ENCODE measurements around the gene CD74. TPM values are rescaled to one million over a fixed set of nuclear protein-coding genes. Genes with fewer than 3 reads are reported as not detected.

Gene CD74
- total and polyA plus RNA-seq, 2 of the 8 experiments (the other 6 are each of a cell fraction or from before 2014, with no cell fraction given) = 45.9 to 61.0 TPM

- Histone ChIP-seq H2AK5ac (ENCODE audit: low read depth, low read length) (no peak overlapping the region), H4K5ac (ENCODE audit: insufficient read length, low read depth, low read length) (no peak overlapping the region), H3K56ac (replicated peaks; ENCODE audit: insufficient read length, low read depth, low read length) (no peak overlapping the region), H3K23me2 (ENCODE audit: low read depth, low read length) (no peaks in the 10 kb centered on the region), H2AFZ (ENCODE audit: low read length) (peak overlapping the region; percentile 95), H3K4me2 (ENCODE audit: insufficient read depth in 1 of 2, low read depth in 2 of 2, low read length in 2 of 2) (no peak overlapping the region; a peak in 1 of 4 replicates), H3K79me2 (ENCODE audit: control insufficient read depth in 1 of 2, insufficient read depth in 2 of 2, low read length in 2 of 2) (no peaks in the 10 kb centered on the region), H4K8ac (ENCODE audit: extremely low read depth, insufficient read depth, low read length) (peak overlapping the region; percentile 76; the same call in 1 of the 2 replicates), H4K20me1 (replicated peaks in 1 of 2; ENCODE audit: control insufficient read depth in 1 of 2, insufficient read depth in 2 of 2, low read length in 2 of 2) (no peaks in the 10 kb centered on the region), H2BK12ac (ENCODE audit: low read depth, low read length) (peak overlapping the region; percentile 97), H3K27ac (ENCODE audit: low read depth, low read length) (peak overlapping the region; percentile 45; the same call in 1 of the 2 replicates), H3K36me3 (ENCODE audit: control insufficient read depth in 2 of 4, insufficient read depth in 4 of 4, low read length in 3 of 4) (no peaks in the 10 kb centered on the region), H3K9me3 (ENCODE audit: insufficient read depth in 2 of 2, low read depth in 1 of 2, low read length in 1 of 2) (no peaks in the 10 kb centered on the region), H3K9ac (replicated peaks in 1 of 4; ENCODE audit: extremely low read depth in 1 of 4, low read depth in 3 of 4, low read length in 3 of 4) (no peak overlapping the region), H3K4me3 (ENCODE audit: extremely low read depth in 1 of 4, insufficient read depth in 2 of 4, low read depth in 3 of 4, low read length in 4 of 4) (no peak overlapping the region), H3K23ac (ENCODE audit: insufficient read length) (no peak overlapping the region), H3K4ac (replicated peaks; ENCODE audit: insufficient read length, low read depth, low read length) (peak overlapping the region; percentile 95), H3K27me3 (replicated peaks in 1 of 4; ENCODE audit: control insufficient read depth in 3 of 4, extremely low read depth in 1 of 4, insufficient read depth in 3 of 4, low read length in 3 of 4) (no peaks in the 10 kb centered on the region), H3K79me1 (ENCODE audit: low read depth, low read length) (no peaks in the 10 kb centered on the region), H3K4me1 (replicated peaks in 1 of 4; ENCODE audit: control insufficient read depth in 3 of 4, insufficient read depth in 4 of 4, low read length in 3 of 4) (peaks cover 0 to 9% (median 3%) of the 10 kb centered on the region in 4 experiments; a peak in 4 of 7 replicates), H2BK5ac (ENCODE audit: low read depth, low read length) (peak overlapping the region; percentile 87), H4K91ac (replicated peaks; ENCODE audit: insufficient read length, low read length) (peak overlapping the region; percentile 96), H2BK120ac (replicated peaks; ENCODE audit: low read depth, low read length) (peak overlapping the region; percentile 91), H3K14ac (ENCODE audit: insufficient read length) (no peak overlapping the region), H2BK20ac (ENCODE audit: low read length) (peak overlapping the region; percentile 99; the same call in 1 of the 2 replicates), H2BK15ac (ENCODE audit: low read length) (0 out of 2 replicates have a peak overlapping the region, but pooled peaks have one; percentile 46), H3K18ac (ENCODE audit: extremely low read depth, low read length) (peak overlapping the region; percentile 48; the same call in 1 of the 2 replicates)
- ChIA-PET POLR2A (ENCODE audit: partially characterized antibody) (interaction anchor here (0.6 to 5.2 kb wide), 3 partner anchors 9 to 103 kb away, joined by 4 to 51 read pairs (median 4); no protein-coding TSS in a partner anchor), CTCF (ENCODE audit: partially characterized antibody) (interaction anchor here (0.6 to 13.5 kb wide), 4 partner anchors 52 to 292 kb away, joined by 3 to 209 read pairs (median 3); no protein-coding TSS in a partner anchor)
- TF ChIP-seq POLR2A (IDR thresholded peaks at IDR 0.05; ENCODE audit: control extremely low read depth in 1 of 2, low read depth in 2 of 2, low read length in 2 of 2) = no peak
- TF ChIP-seq KDM5A (IDR thresholded peaks at IDR 0.05; ENCODE audit: low read length) = no peak
- TF ChIP-seq SP1 (IDR thresholded peaks at IDR 0.05; ENCODE audit: low read depth, low read length) = no peak
- TF ChIP-seq KDM4A (IDR thresholded peaks at IDR 0.05; ENCODE audit: low read depth, low read length, severe bottlenecking) = no peak
- no peak for TF ChIP-seq CBX8 (IDR thresholded peaks at IDR 0.05; ENCODE audit: borderline replicate concordance, low read depth, low read length)
- TF ChIP-seq, protein P1, sequence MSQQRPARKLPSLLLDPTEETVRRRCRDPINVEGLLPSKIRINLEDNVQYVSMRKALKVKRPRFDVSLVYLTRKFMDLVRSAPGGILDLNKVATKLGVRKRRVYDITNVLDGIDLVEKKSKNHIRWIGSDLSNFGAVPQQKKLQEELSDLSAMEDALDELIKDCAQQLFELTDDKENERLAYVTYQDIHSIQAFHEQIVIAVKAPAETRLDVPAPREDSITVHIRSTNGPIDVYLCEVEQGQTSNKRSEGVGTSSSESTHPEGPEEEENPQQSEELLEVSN (IDR thresholded peaks at IDR 0.05) = no peak
- TF ChIP-seq HDAC2 (IDR thresholded peaks at IDR 0.05; ENCODE audit: borderline replicate concordance in 1 of 2, low read depth in 2 of 2, low read length in 2 of 2) = no peak
- TF ChIP-seq BCL11A (IDR thresholded peaks at IDR 0.05; ENCODE audit: low read depth in 2 of 2, low read length in 2 of 2) = no peak
- no peak for TF ChIP-seq RFX5 (IDR thresholded peaks at IDR 0.05; ENCODE audit: borderline replicate concordance, low read depth, low read length)
- TF ChIP-seq TEAD4 (IDR thresholded peaks at IDR 0.05; ENCODE audit: low read depth, low read length) = no peak
- DNase-seq (ENCODE audit: low read depth in 1 of 2, low spot score in 2 of 2) (no peak), FAIRE-seq (no peak)
- 77% methylated on average over 8 of the region's 9 CpGs; no CpG with 5 or more reads in 1 of the 2 experiments for WGBS, 2 experiments (ENCODE audit: extremely low coverage in 1 of 2, insufficient coverage in 1 of 2, insufficient read length in 1 of 2, insufficient replicate concordance in 2 of 2, low coverage in 1 of 2, low lambda C conversion rate in 2 of 2, missing lambda C conversion rate in 1 of 2)
Measured at GRCh38 chr5:150454492-150455229, 42.0 kb upstream of the CD74 start.
